ENCODE results near the gene ADAM17.

GRCh38 chr2:9493478-9493877 lies 62.2 kb downstream of the ADAM17 start:
- TF ChIP-seq CTCF (IDR thresholded peaks at IDR 0.05) (no peak), TCF7L2 (IDR thresholded peaks at IDR 0.05; ENCODE audit: low read depth, low read length) (no peak), POLR2AphosphoS5 (IDR thresholded peaks at IDR 0.05; ENCODE audit: low read depth, low read length) (no peak)

Measured in Panc1 (cell line).